DOHH2 (cell line): Measurements from ENCODE around the gene PICALM.

Experiments used
- EZH2phosphoT487 ChIP-seq: fragments of 200-600 bp; sonication (generic); IDR thresholded peaks from 2 replicates; pipeline ENCODE4 v1.6.1; 2017; ENCODE audit warnings: borderline replicate concordance, mild to moderate bottlenecking, antibody characterized with exemption, low read length, moderate library complexity, mixed read lengths
- TF ChIP-seq, protein P1 (sequence below): fragments of 200-600 bp; sonication (generic); IDR thresholded peaks from one replicate; pipeline ENCODE4 v1.5.1; 2014; ENCODE audit warnings: antibody characterized with exemption, mild to moderate bottlenecking, low read depth, low read length; ENCODE audit not compliant: poor library complexity, severe bottlenecking

DNA sequence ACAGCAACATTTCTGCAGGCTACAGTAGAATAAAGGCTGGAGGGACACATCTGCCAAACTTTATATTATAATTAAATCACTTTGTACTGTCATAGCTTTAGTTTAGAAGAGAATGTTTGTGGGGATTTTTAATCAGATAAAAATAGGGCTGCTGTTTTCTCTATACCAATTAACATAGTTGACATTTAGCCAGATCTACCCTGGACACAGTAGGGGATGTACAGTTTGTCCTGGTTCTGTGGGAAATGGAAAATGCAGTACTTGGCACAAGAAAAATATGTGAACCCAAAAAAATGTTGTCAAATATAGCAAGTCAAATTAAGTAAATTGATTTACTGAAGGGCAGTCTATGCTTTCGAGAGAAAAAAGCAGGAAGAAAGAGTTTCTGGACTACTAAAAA, 20.8 kb upstream of the PICALM start:
- TF ChIP-seq EZH2phosphoT487 = no peak
- TF ChIP-seq, protein P1, sequence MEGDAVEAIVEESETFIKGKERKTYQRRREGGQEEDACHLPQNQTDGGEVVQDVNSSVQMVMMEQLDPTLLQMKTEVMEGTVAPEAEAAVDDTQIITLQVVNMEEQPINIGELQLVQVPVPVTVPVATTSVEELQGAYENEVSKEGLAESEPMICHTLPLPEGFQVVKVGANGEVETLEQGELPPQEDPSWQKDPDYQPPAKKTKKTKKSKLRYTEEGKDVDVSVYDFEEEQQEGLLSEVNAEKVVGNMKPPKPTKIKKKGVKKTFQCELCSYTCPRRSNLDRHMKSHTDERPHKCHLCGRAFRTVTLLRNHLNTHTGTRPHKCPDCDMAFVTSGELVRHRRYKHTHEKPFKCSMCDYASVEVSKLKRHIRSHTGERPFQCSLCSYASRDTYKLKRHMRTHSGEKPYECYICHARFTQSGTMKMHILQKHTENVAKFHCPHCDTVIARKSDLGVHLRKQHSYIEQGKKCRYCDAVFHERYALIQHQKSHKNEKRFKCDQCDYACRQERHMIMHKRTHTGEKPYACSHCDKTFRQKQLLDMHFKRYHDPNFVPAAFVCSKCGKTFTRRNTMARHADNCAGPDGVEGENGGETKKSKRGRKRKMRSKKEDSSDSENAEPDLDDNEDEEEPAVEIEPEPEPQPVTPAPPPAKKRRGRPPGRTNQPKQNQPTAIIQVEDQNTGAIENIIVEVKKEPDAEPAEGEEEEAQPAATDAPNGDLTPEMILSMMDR = no peak
